ENCODE results near the gene UBE2D4. TPM values are rescaled to one million over a fixed set of nuclear protein-coding genes. Genes with fewer than 3 reads are reported as not detected.

Gene UBE2D4
- 5.4 and 17.8 TPM in 2 replicates for total RNA-seq

GRCh38 chr7:43925984-43926797, at the start of gene UBE2D4:
TSS of gene UBE2D4 (plus strand) at chr7:43926436. CDS start at chr7:43926533, 97 bp downstream.

GRCh38 chr7:43906331-43907010, 19.8 kb upstream of the UBE2D4 start, which contains the start of gene URGCP:
TSS of gene URGCP (minus strand) at chr7:43906596. CDS start at chr7:43906575, 21 bp downstream.

GRCh38 chr7:43997532-43997931, 71.3 kb downstream of the UBE2D4 start, which contains the start of gene SPDYE1:
TSS of gene SPDYE1 (plus strand) at chr7:43997897. CDS start at chr7:43999950, 2,053 bp downstream.

Other genes with a start within 250 kb of the UBE2D4 start
- gene COA1, start 196.9 kb upstream of the UBE2D4 start, total RNA-seq: 36.6 and 50.0 TPM in 2 replicates
- 31.9 and 40.5 TPM in 2 replicates for gene BLVRA, start 167.8 kb upstream of the UBE2D4 start, total RNA-seq
- 70.8 and 75.0 TPM in 2 replicates for gene MRPS24, start 56.9 kb upstream of the UBE2D4 start, total RNA-seq
- 27.6 and 31.6 TPM in 2 replicates for gene URGCP, start 19.8 kb upstream of the UBE2D4 start, total RNA-seq
- gene SPDYE1, start 71.5 kb downstream of the UBE2D4 start, total RNA-seq: not detected in 2 replicates
- 136 and 219 TPM in 2 replicates for gene DBNL, start 118.3 kb downstream of the UBE2D4 start, total RNA-seq
- 0.56 TPM in 1 of 2 replicates, not detected in the other for gene PGAM2, start 139.1 kb downstream of the UBE2D4 start, total RNA-seq
- 10.9 and 20.0 TPM in 2 replicates for gene POLM, start 156.1 kb downstream of the UBE2D4 start, total RNA-seq
- 31.2 and 34.1 TPM in 2 replicates for gene AEBP1, start 177.9 kb downstream of the UBE2D4 start, total RNA-seq
- gene POLD2, start 197.1 kb downstream of the UBE2D4 start, total RNA-seq: 61.2 and 146 TPM in 2 replicates
- not detected in 2 replicates for gene MYL7, start 214.9 kb downstream of the UBE2D4 start, total RNA-seq